WTC11 (cell line): Measurements from ENCODE around the gene HEXD.

Experiments used
- ETV6 ChIP-seq: sonication (generic); formaldehyde crosslinking; IDR thresholded peaks from 2 replicates; pipeline ENCODE4 v1.8.1; 2022; ENCODE audit warnings: mild to moderate bottlenecking, missing genetic modification reagents
- NFYB ChIP-seq: sonication (generic); formaldehyde crosslinking; conservative IDR thresholded peaks from 2 replicates; pipeline ENCODE4 v1.8.0; 2022; ENCODE audit warnings: low read depth, missing genetic modification reagents
- TF ChIP-seq, protein P1 (sequence below): fragments of 200-600 bp; IDR thresholded peaks from 2 replicates; pipeline ENCODE4 v1.8.0; 2022; ENCODE audit warnings: antibody characterized with exemption

DNA sequence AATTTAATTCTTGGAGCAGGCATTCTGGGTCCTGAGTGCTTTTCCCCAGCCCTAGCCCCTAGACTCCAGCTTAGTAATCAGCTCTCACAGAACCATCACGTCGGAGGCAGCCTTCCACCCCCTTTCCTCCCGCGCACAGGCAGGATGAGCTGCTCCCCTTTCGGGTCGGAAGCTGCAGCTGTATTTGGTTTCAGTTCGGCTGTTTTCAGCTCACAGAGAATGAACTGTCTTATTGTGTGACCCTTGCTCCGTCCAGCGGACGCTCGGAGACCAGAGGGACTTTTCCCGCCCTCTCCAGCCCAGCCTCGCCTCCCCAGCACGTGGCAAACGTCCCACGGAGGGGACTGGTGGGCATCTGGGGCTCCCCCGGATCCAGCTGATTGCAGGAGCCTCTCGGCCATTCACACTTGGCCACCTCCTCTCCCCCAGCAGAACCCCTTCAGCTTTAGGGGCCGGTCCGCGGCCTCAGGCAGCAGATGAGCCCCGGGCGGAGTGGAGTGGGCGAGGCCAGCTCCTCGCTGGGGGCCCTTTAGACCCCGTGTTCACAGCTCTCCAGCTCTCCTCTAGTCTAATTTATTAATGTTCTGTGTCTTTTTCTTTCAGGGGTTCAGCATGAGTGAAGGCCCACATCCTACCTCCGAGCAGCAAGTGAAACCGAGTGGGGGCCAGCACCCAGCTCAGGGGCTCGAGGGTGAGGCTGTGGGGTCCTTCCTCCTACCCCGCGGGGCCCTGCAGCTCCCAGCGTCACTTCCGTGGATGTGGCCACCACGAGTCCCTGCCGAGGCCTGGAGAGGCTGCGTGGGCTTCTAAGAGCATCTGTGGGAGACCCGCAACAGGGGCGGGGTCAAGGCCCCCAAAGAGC, 47.4 kb upstream of the HEXD start:
- TF ChIP-seq, protein P1, sequence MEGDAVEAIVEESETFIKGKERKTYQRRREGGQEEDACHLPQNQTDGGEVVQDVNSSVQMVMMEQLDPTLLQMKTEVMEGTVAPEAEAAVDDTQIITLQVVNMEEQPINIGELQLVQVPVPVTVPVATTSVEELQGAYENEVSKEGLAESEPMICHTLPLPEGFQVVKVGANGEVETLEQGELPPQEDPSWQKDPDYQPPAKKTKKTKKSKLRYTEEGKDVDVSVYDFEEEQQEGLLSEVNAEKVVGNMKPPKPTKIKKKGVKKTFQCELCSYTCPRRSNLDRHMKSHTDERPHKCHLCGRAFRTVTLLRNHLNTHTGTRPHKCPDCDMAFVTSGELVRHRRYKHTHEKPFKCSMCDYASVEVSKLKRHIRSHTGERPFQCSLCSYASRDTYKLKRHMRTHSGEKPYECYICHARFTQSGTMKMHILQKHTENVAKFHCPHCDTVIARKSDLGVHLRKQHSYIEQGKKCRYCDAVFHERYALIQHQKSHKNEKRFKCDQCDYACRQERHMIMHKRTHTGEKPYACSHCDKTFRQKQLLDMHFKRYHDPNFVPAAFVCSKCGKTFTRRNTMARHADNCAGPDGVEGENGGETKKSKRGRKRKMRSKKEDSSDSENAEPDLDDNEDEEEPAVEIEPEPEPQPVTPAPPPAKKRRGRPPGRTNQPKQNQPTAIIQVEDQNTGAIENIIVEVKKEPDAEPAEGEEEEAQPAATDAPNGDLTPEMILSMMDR: no peak
- TF ChIP-seq ETV6: no peak
- TF ChIP-seq NFYB: no peak
